Bronchial epithelial cell (primary cell): ENCODE data around the gene ZFP3. TPM values are rescaled to one million over a fixed set of nuclear protein-coding genes. Genes with fewer than 3 reads are reported as not detected.

Source experiments
- DNase-seq: peaks from one replicate; pipeline ENCODE4 v3.0.0-alpha.2; 2010; ENCODE audit warnings: low read depth
- FAIRE-seq: peaks from 2 replicates; lab custom pipeline; 2011; peaks lifted over from hg19 to GRCh38; lab: Jason Lieb, UNC
- H3K27me3 ChIP-seq: 2 replicates; pipeline ENCODE4 v1.5.1; 2011; ENCODE audit warnings: low read length; ENCODE audit not compliant: control insufficient read depth, insufficient read depth
- H3K36me3 ChIP-seq: 2 replicates; pipeline ENCODE4 v1.5.1; 2011; ENCODE audit warnings: low read length; ENCODE audit not compliant: control insufficient read depth, insufficient read depth
- H3K4me3 ChIP-seq: 2 replicates; pipeline ENCODE4 v1.5.1; 2011; ENCODE audit warnings: mild to moderate bottlenecking, low read depth, low read length, control low read depth
- CTCF ChIP-seq: IDR thresholded peaks from 2 replicates; pipeline ENCODE4 v1.5.1; 2011; ENCODE audit warnings: mild to moderate bottlenecking, moderate library complexity, low read length, control low read depth, inconsistent platforms; ENCODE audit not compliant: insufficient read depth, severe bottlenecking
- total RNA-seq: library from RNA; depleted of rRNA; stranded (reverse); fragments of >200 nt; gene quantifications from 2 replicates; pipeline ENCODE4 v1.2.1, GENCODE V29; 2014

Gene ZFP3
- total RNA-seq, 1 donor from 2014 or later: 0.53 TPM

GRCh38 chr17:5044630-5045029 lies 33.6 kb upstream of the ZFP3 start:
- FAIRE-seq (no peak), DNase-seq (no peak)
- no peak for TF ChIP-seq CTCF
- H3K36me3 ChIP-seq: no peaks in the 10 kb centered on the region
- H3K4me3 ChIP-seq: no peak overlapping the region
- no peaks in the 10 kb centered on the region for H3K27me3 ChIP-seq

GRCh38 chr17:5045496-5045895 lies 32.8 kb upstream of the ZFP3 start:
- no peaks in the 10 kb centered on the region for H3K36me3 ChIP-seq
- TF ChIP-seq CTCF: no peak
- no peaks in the 10 kb centered on the region for H3K27me3 ChIP-seq
- DNase-seq (no peak), FAIRE-seq (no peak)
- H3K4me3 ChIP-seq: no peak overlapping the region

GRCh38 chr17:5047446-5047845 lies 30.8 kb upstream of the ZFP3 start:
- no peaks in the 10 kb centered on the region for H3K27me3 ChIP-seq
- H3K4me3 ChIP-seq: no peak overlapping the region
- H3K36me3 ChIP-seq: no peaks in the 10 kb centered on the region
- TF ChIP-seq CTCF: no peak
- FAIRE-seq: no peak
- DNase-seq: no peak

GRCh38 chr17:5049314-5049841 lies 28.9 kb upstream of the ZFP3 start:
- no peak for FAIRE-seq

GRCh38 chr17:5050278-5050677 lies 28.0 kb upstream of the ZFP3 start:
- FAIRE-seq: no peak
- H3K4me3 ChIP-seq: no peak overlapping the region
- no peak for TF ChIP-seq CTCF
- DNase-seq: no peak
- H3K36me3 ChIP-seq: no peaks in the 10 kb centered on the region
- H3K27me3 ChIP-seq: no peaks in the 10 kb centered on the region

More at GRCh38 chr17:5049314-5049841, 28.9 kb upstream of the ZFP3 start:
- no peak for DNase-seq
- Histone ChIP-seq H3K36me3 (no peaks in the 10 kb centered on the region), H3K4me3 (no peak overlapping the region), H3K27me3 (no peaks in the 10 kb centered on the region)
- no peak for TF ChIP-seq CTCF

- no peak for FAIRE-seq
- no peak for DNase-seq
- H3K36me3 ChIP-seq: no peaks in the 10 kb centered on the region
- TF ChIP-seq CTCF: no peak
- H3K27me3 ChIP-seq: no peaks in the 10 kb centered on the region
- no peak overlapping the region for H3K4me3 ChIP-seq
These were observed 22.7 kb upstream of the ZFP3 start for GRCh38 chr17:5055543-5055942.
